Vagina (tissue), 2 donors: ENCODE measurements around the gene NEMP2. TPM values are rescaled to one million over a fixed set of nuclear protein-coding genes. Genes with fewer than 3 reads are reported as not detected.

ENCODE experiments used
- DNase-seq, 2 donors: peaks; one replicate each; pipeline ENCODE4 v3.0.0-alpha.2; 2017; ENCODE audit errors: extremely low spot score in 2 of 2
- H3K27ac ChIP-seq: fragments of 200-600 bp; sonication (generic); one replicate; pipeline ENCODE4 v1.5.1; 2019
- H3K27me3 ChIP-seq: fragments of 200-600 bp; sonication (generic); one replicate; pipeline ENCODE4 v1.5.1; 2019
- H3K36me3 ChIP-seq, 2 donors: fragments of 200-600 bp; sonication (generic); one replicate each; pipeline ENCODE4 v1.5.1; 2017 to 2019
- H3K4me1 ChIP-seq: fragments of 200-600 bp; sonication (generic); one replicate; pipeline ENCODE4 v1.5.1; 2019
- H3K4me3 ChIP-seq, 2 donors: fragments of 200-600 bp; sonication (generic); 1 replicate in 1 of 2; 2 replicates in 1 of 2; pipeline ENCODE4 v1.5.1; 2016 to 2019
- H3K9me3 ChIP-seq: fragments of 200-600 bp; sonication (generic); one replicate; pipeline ENCODE4 v1.5.1; 2019
- CTCF ChIP-seq, 3 experiments: fragments of 450-650 bp in 2 of 3; fragments of 200-600 bp in 1 of 3; sonication (generic) in 1 of 3; IDR thresholded peaks; one replicate each; pipeline ENCODE4 v1.5.1; 2017 to 2019; ENCODE audit warnings: antibody characterized with exemption in 3 of 3, mild to moderate bottlenecking in 2 of 3, moderate library complexity in 2 of 3
- POLR2A ChIP-seq, 2 donors: fragments of 450-650 bp; IDR thresholded peaks; one replicate each; pipeline ENCODE4 v1.6.1; 2017; ENCODE audit warnings: antibody characterized with exemption in 2 of 2, mild to moderate bottlenecking in 2 of 2, moderate library complexity in 2 of 2
- POLR2AphosphoS5 ChIP-seq, 2 donors: sonication (generic); formaldehyde crosslinking; IDR thresholded peaks; one replicate each; pipeline ENCODE4 v1.9.0; 2017; ENCODE audit warnings: antibody characterized with exemption in 2 of 2, mild to moderate bottlenecking in 2 of 2, low read depth in 1 of 2; ENCODE audit not compliant: insufficient read depth in 1 of 2
- intact Hi-C: fragments of 100-400 bp; cut with DNase I; formaldehyde crosslinking; loops from one replicate; pipeline ENCODE4 v1.15.1; 2023
- total RNA-seq: library from RNA; depleted of rRNA; stranded (reverse); fragments of >200 nt; gene quantifications from one replicate; pipeline ENCODE4 v1.2.3, GENCODE V29; 2016

Gene NEMP2
- total RNA-seq, 1 donor from 2014 or later, result 2.2 TPM

- TF ChIP-seq POLR2AphosphoS5 (IDR thresholded peaks at IDR 0.05; ENCODE audit: insufficient read depth in 1 of 2, low read depth in 1 of 2), result no peak
- TF ChIP-seq POLR2A (IDR thresholded peaks at IDR 0.05), result no peak
- TF ChIP-seq CTCF (IDR thresholded peaks at IDR 0.05), result no peak
- Histone ChIP-seq H3K36me3 (no peaks in the 10 kb centered on the region), H3K4me3 (no peak overlapping the region), H3K27me3 (no peaks in the 10 kb centered on the region), H3K27ac (no peak overlapping the region), H3K9me3 (no peaks in the 10 kb centered on the region), H3K4me1 (peaks cover 13% of the 10 kb centered on the region)
- no peak for DNase-seq
- intact Hi-C loops, result no loop called here
Measured at GRCh38 chr2:190528521-190529001, 6.0 kb downstream of the NEMP2 start.

GRCh38 chr2:190527918-190528317, 6.6 kb downstream of the NEMP2 start:
- intact Hi-C loops, result no loop called here
- no peak for TF ChIP-seq POLR2A (IDR thresholded peaks at IDR 0.05)
- TF ChIP-seq CTCF (IDR thresholded peaks at IDR 0.05), result no peak
- TF ChIP-seq POLR2AphosphoS5 (IDR thresholded peaks at IDR 0.05; ENCODE audit: insufficient read depth in 1 of 2, low read depth in 1 of 2), result no peak

GRCh38 chr2:190527214-190527613, 7.3 kb downstream of the NEMP2 start:
- Histone ChIP-seq H3K9me3 (no peaks in the 10 kb centered on the region), H3K27me3 (no peaks in the 10 kb centered on the region), H3K4me3 (no peak overlapping the region), H3K36me3 (no peaks in the 10 kb centered on the region), H3K27ac (no peak overlapping the region), H3K4me1 (no peaks in the 10 kb centered on the region)
- no peak for DNase-seq
- intact Hi-C loops, result no loop called here
- no peak for TF ChIP-seq POLR2A (IDR thresholded peaks at IDR 0.05)
- TF ChIP-seq POLR2AphosphoS5 (IDR thresholded peaks at IDR 0.05; ENCODE audit: insufficient read depth in 1 of 2, low read depth in 1 of 2), result no peak

More at GRCh38 chr2:190527918-190528317, 6.6 kb downstream of the NEMP2 start:
- Histone ChIP-seq H3K36me3 (no peaks in the 10 kb centered on the region), H3K4me1 (peaks cover 7% of the 10 kb centered on the region), H3K27ac (no peak overlapping the region), H3K9me3 (no peaks in the 10 kb centered on the region), H3K27me3 (no peaks in the 10 kb centered on the region), H3K4me3 (no peak overlapping the region)
- DNase-seq, result no peak

DNA sequence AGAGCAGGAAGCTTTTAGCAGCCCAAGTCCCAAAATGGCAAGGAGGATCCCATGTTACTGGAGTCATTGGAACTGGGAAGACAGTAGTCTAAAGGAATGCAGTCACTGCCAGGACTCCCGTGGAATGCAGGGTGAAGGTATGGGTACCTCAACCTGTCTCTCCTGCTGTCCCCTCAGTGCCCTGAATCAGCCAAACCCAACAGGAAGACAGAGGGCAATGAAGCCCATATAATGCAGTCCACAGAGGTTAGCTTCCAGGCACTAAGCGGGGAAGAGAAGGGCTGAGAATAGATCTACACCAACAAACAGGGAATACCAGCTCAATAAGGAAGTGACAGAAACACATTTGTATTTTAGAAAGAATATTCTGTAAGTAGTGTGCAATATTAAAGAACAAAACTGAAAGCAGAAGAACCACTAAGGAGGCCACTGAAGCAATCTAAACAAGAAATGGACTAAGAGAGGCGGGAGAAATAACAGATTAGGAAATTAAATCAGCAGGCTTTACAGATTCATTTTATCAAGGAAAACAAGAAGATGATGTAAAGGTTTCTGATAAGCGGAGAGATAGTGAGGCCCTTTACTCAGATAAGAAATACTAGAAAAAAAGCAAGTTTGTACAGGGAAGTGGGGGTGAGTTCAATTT, 8.3 kb downstream of the NEMP2 start:
- no peak overlapping the region for H3K27ac ChIP-seq

GRCh38 chr2:190524928-190525327, 9.6 kb downstream of the NEMP2 start:
- Histone ChIP-seq H3K27ac (no peak overlapping the region), H3K4me1 (no peaks in the 10 kb centered on the region), H3K36me3 (no peaks in the 10 kb centered on the region), H3K4me3 (no peak overlapping the region), H3K27me3 (no peaks in the 10 kb centered on the region), H3K9me3 (no peaks in the 10 kb centered on the region)
- TF ChIP-seq POLR2A (IDR thresholded peaks at IDR 0.05), result no peak
- TF ChIP-seq POLR2AphosphoS5 (IDR thresholded peaks at IDR 0.05; ENCODE audit: insufficient read depth in 1 of 2, low read depth in 1 of 2), result no peak
- TF ChIP-seq CTCF (IDR thresholded peaks at IDR 0.05), result no peak
- DNase-seq, result no peak
- intact Hi-C loops, result no loop called here

More for the DNA sequence above, 8.3 kb downstream of the NEMP2 start:
- H3K4me1 ChIP-seq, result no peaks in the 10 kb centered on the region
- no peaks in the 10 kb centered on the region for H3K9me3 ChIP-seq
- H3K27me3 ChIP-seq, result no peaks in the 10 kb centered on the region
- no peak for DNase-seq
- TF ChIP-seq POLR2AphosphoS5 (IDR thresholded peaks at IDR 0.05; ENCODE audit: insufficient read depth in 1 of 2, low read depth in 1 of 2) (no peak), POLR2A (IDR thresholded peaks at IDR 0.05) (no peak), CTCF (IDR thresholded peaks at IDR 0.05) (no peak)
- no peak overlapping the region for H3K4me3 ChIP-seq
- intact Hi-C loops, result no loop called here
- H3K36me3 ChIP-seq, result no peaks in the 10 kb centered on the region
